H1 (cell line): ENCODE results near the gene ATP1A3. TPM values are rescaled to one million over a fixed set of nuclear protein-coding genes. Genes with fewer than 3 reads are reported as not detected.

Experiments
- CTCF ChIA-PET: fragments of 300-600 bp; sonication (Branson Sonifier 250); formaldehyde crosslinking; loops from one replicate; lab custom pipeline; 2021; ENCODE audit not compliant: partially characterized antibody; lab: Charles Lee
- POLR2A ChIA-PET: fragments of 300-600 bp; sonication (Branson Sonifier 250); formaldehyde crosslinking; loops from one replicate; lab custom pipeline; 2021; ENCODE audit warnings: inconsistent platforms; ENCODE audit not compliant: partially characterized antibody; lab: Charles Lee
- DNase-seq, 2 experiments: peaks; one replicate each; pipeline versions ENCODE4 v3.0.0 to v3.0.0-alpha.2; 2010 to 2022; ENCODE audit warnings: low spot score in 2 of 2, low read depth in 1 of 2, mixed read lengths in 1 of 2
- FAIRE-seq: peaks from 2 replicates; lab custom pipeline; 2011; peaks lifted over from hg19 to GRCh38; lab: Jason Lieb, UNC
- H2AFZ ChIP-seq: 2 replicates; pipeline ENCODE4 v1.8.1; 2012; ENCODE audit warnings: low read length, inconsistent platforms
- H2AK5ac ChIP-seq: 2 replicates; pipeline ENCODE4 v1.6.1; 2013; ENCODE audit warnings: low read depth, low read length
- H2BK120ac ChIP-seq: replicated peaks from 2 replicates; pipeline ENCODE3; 2013; ENCODE audit warnings: low read depth, low read length, inconsistent platforms
- H2BK12ac ChIP-seq: 2 replicates; pipeline ENCODE4 v1.6.1; 2013; ENCODE audit warnings: low read depth, low read length
- H2BK15ac ChIP-seq: 2 replicates; pipeline ENCODE4 v1.6.1; 2013; ENCODE audit warnings: low read length
- H2BK20ac ChIP-seq: 2 replicates; pipeline ENCODE4 v1.6.1; 2013; ENCODE audit warnings: low read length
- H2BK5ac ChIP-seq: 2 replicates; pipeline ENCODE4 v1.6.1; 2013; ENCODE audit warnings: low read depth, low read length
- H3K14ac ChIP-seq: 2 replicates; pipeline ENCODE4 v1.6.1; 2013; ENCODE audit warnings: inconsistent platforms; ENCODE audit not compliant: insufficient read length
- H3K18ac ChIP-seq: 2 replicates; pipeline ENCODE4 v1.6.1; 2013; ENCODE audit warnings: low read length; ENCODE audit errors: extremely low read depth
- H3K23ac ChIP-seq: 2 replicates; pipeline ENCODE4 v1.6.1; 2013; ENCODE audit warnings: inconsistent platforms; ENCODE audit not compliant: insufficient read length
- H3K23me2 ChIP-seq: 2 replicates; pipeline ENCODE4 v1.6.1; 2013; ENCODE audit warnings: low read depth, low read length
- H3K27ac ChIP-seq: 2 replicates; pipeline ENCODE4 v1.6.1; 2011; ENCODE audit warnings: low read depth, low read length, inconsistent platforms
- H3K27me3 ChIP-seq, 4 experiments: replicated peaks in 1 of 4; 1 replicate in 1 of 4; 2 replicates in 3 of 4; pipeline versions ENCODE4 v1.6.1 to v1.8.1; 2011 to 2013; ENCODE audit warnings: low read length in 3 of 4, mild to moderate bottlenecking in 3 of 4, inconsistent platforms in 2 of 4, mixed read lengths in 2 of 4, moderate library complexity in 1 of 4; ENCODE audit not compliant: control insufficient read depth in 3 of 4, insufficient read depth in 3 of 4; ENCODE audit errors: extremely low read depth in 1 of 4
- H3K36me3 ChIP-seq, 4 experiments: 2 replicates each; pipeline versions ENCODE4 v1.6.1 to v1.8.1; 2011 to 2013; ENCODE audit warnings: mild to moderate bottlenecking in 4 of 4, low read length in 3 of 4, moderate library complexity in 2 of 4, control low read depth in 1 of 4, inconsistent platforms in 1 of 4; ENCODE audit not compliant: insufficient read depth in 4 of 4, control insufficient read depth in 2 of 4
- H3K4ac ChIP-seq: replicated peaks from 2 replicates; pipeline ENCODE3; 2013; ENCODE audit warnings: low read length, low read depth, mixed read lengths, inconsistent platforms; ENCODE audit not compliant: insufficient read length
- H3K4me1 ChIP-seq, 4 experiments: replicated peaks in 1 of 4; 1 replicate in 1 of 4; 2 replicates in 3 of 4; pipeline versions ENCODE4 v1.6.1 to v1.8.1; 2011 to 2013; ENCODE audit warnings: low read length in 3 of 4, inconsistent platforms in 2 of 4, mixed read lengths in 1 of 4; ENCODE audit not compliant: insufficient read depth in 4 of 4, control insufficient read depth in 3 of 4
- H3K4me2 ChIP-seq, 2 experiments: 2 replicates each; pipeline versions ENCODE4 v1.6.1 to v1.8.1; 2011 to 2013; ENCODE audit warnings: low read depth in 2 of 2, low read length in 2 of 2, control low read depth in 1 of 2, inconsistent platforms in 1 of 2, mild to moderate bottlenecking in 1 of 2; ENCODE audit not compliant: insufficient read depth in 1 of 2
- H3K4me3 ChIP-seq, 4 experiments: fragments of 200-600, 300-600 bp in 1 of 4; sonication (generic), shearing (Covaris generic), sonication (Bioruptor Twin) in 1 of 4; 2 replicates each; pipeline versions ENCODE4 v1.5.1 to v1.8.1; 2011 to 2016; ENCODE audit warnings: low read length in 4 of 4, low read depth in 3 of 4, control low read depth in 2 of 4, inconsistent platforms in 2 of 4, mild to moderate bottlenecking in 2 of 4, mixed read lengths in 1 of 4, moderate library complexity in 1 of 4; ENCODE audit not compliant: insufficient read depth in 2 of 4; ENCODE audit errors: extremely low read depth in 1 of 4
- H3K56ac ChIP-seq: replicated peaks from 2 replicates; pipeline ENCODE3; 2013; ENCODE audit warnings: low read depth, mild to moderate bottlenecking, mixed read lengths, low read length, inconsistent platforms; ENCODE audit not compliant: insufficient read length
- H3K79me1 ChIP-seq: 2 replicates; pipeline ENCODE4 v1.6.1; 2013; ENCODE audit warnings: low read depth, low read length, control low read depth
- H3K79me2 ChIP-seq, 2 experiments: 2 replicates each; pipeline versions ENCODE4 v1.6.1 to v1.8.1; 2012 to 2013; ENCODE audit warnings: low read length in 2 of 2, mild to moderate bottlenecking in 2 of 2, inconsistent platforms in 1 of 2; ENCODE audit not compliant: insufficient read depth in 2 of 2, control insufficient read depth in 1 of 2
- H3K9ac ChIP-seq, 4 experiments: replicated peaks in 1 of 4; 1 replicate in 1 of 4; 2 replicates in 3 of 4; pipeline versions ENCODE4 v1.6.1 to v1.8.1; 2011 to 2013; ENCODE audit warnings: low read depth in 3 of 4, low read length in 3 of 4, control low read depth in 2 of 4, mild to moderate bottlenecking in 2 of 4, moderate library complexity in 2 of 4, inconsistent platforms in 1 of 4; ENCODE audit errors: extremely low read depth in 1 of 4
- H3K9me3 ChIP-seq, 2 experiments: 2 replicates each; pipeline versions ENCODE4 v1.6.1 to v1.8.1; 2012 to 2013; ENCODE audit warnings: mild to moderate bottlenecking in 2 of 2, moderate library complexity in 2 of 2, control low read depth in 1 of 2, inconsistent platforms in 1 of 2, low read depth in 1 of 2, low read length in 1 of 2, mixed read lengths in 1 of 2; ENCODE audit not compliant: insufficient read depth in 2 of 2
- H4K20me1 ChIP-seq, 2 experiments: replicated peaks in 1 of 2; 2 replicates each; pipeline versions ENCODE3 to v1.8.1; 2011 to 2013; ENCODE audit warnings: inconsistent platforms in 2 of 2, low read length in 2 of 2, mild to moderate bottlenecking in 1 of 2; ENCODE audit not compliant: insufficient read depth in 2 of 2, control insufficient read depth in 1 of 2
- H4K5ac ChIP-seq: 2 replicates; pipeline ENCODE4 v1.6.1; 2013; ENCODE audit warnings: low read length, low read depth, mixed read lengths, inconsistent platforms; ENCODE audit not compliant: insufficient read length
- H4K8ac ChIP-seq: 2 replicates; pipeline ENCODE4 v1.8.0; 2013; ENCODE audit warnings: mild to moderate bottlenecking, moderate library complexity, low read length, inconsistent platforms; ENCODE audit not compliant: insufficient read depth; ENCODE audit errors: extremely low read depth
- H4K91ac ChIP-seq: replicated peaks from 2 replicates; pipeline ENCODE3; 2013; ENCODE audit warnings: low read length, mixed read lengths, inconsistent platforms; ENCODE audit not compliant: insufficient read length
- CEBPB ChIP-seq: IDR thresholded peaks from 2 replicates; pipeline ENCODE4 v1.6.1; 2012; ENCODE audit warnings: low read depth, low read length
- CREB1 ChIP-seq: IDR thresholded peaks from 2 replicates; pipeline ENCODE4 v1.6.1; 2012; ENCODE audit warnings: inconsistent platforms
- CTBP2 ChIP-seq: IDR thresholded peaks from 2 replicates; pipeline ENCODE4 v1.7.0; 2011; ENCODE audit warnings: borderline replicate concordance, mild to moderate bottlenecking, moderate library complexity, mixed read lengths, low read length; ENCODE audit not compliant: insufficient read depth, insufficient read length
- E2F6 ChIP-seq: IDR thresholded peaks from 2 replicates; pipeline ENCODE4 v1.6.1; 2012; ENCODE audit warnings: inconsistent platforms
- EP300 ChIP-seq, 2 experiments: IDR thresholded peaks; 1 replicate in 1 of 2; 2 replicates in 1 of 2; pipeline ENCODE4 v1.6.1; 2011 to 2012; ENCODE audit warnings: low read depth in 2 of 2, low read length in 2 of 2, mild to moderate bottlenecking in 2 of 2, borderline replicate concordance in 1 of 2, inconsistent platforms in 1 of 2, moderate library complexity in 1 of 2
- EZH2 ChIP-seq: fragments of 200-600 bp; sonication (generic); IDR thresholded peaks from 2 replicates; pipeline ENCODE4 v1.7.1; 2012; ENCODE audit warnings: low read depth, mild to moderate bottlenecking, moderate library complexity, low read length, inconsistent platforms; ENCODE audit not compliant: severe bottlenecking
- HDAC2 ChIP-seq, 2 experiments: fragments of 300-600 bp in 1 of 2; sonication (generic) in 1 of 2; IDR thresholded peaks; 2 replicates each; pipeline ENCODE4 v1.6.1; 2011 to 2012; ENCODE audit warnings: low read depth in 2 of 2, low read length in 2 of 2, mild to moderate bottlenecking in 2 of 2, moderate library complexity in 2 of 2, borderline replicate concordance in 1 of 2, inconsistent platforms in 1 of 2
- MAX ChIP-seq: IDR thresholded peaks from 2 replicates; pipeline ENCODE4 v1.6.1; 2012; ENCODE audit warnings: inconsistent platforms
- PHF8 ChIP-seq: fragments of 200-600 bp; sonication (generic); conservative IDR thresholded peaks from 2 replicates; pipeline ENCODE4 v1.7.1; 2012; ENCODE audit warnings: low read depth, mild to moderate bottlenecking, inconsistent platforms, low read length, moderate library complexity
- SIRT6 ChIP-seq: IDR thresholded peaks from one replicate; pipeline ENCODE4 v1.7.1; 2012; ENCODE audit warnings: low read length, inconsistent platforms
- SP1 ChIP-seq: IDR thresholded peaks from 2 replicates; pipeline ENCODE4 v1.6.1; 2011; ENCODE audit warnings: low read depth, low read length
- SP2 ChIP-seq: IDR thresholded peaks from 2 replicates; pipeline ENCODE4 v1.6.1; 2012; ENCODE audit warnings: mild to moderate bottlenecking, low read length, inconsistent platforms
- TAF7 ChIP-seq: optimal IDR thresholded peaks from 2 replicates; pipeline ENCODE3; 2011; ENCODE audit warnings: low read depth, mild to moderate bottlenecking, inconsistent platforms, low read length, moderate library complexity, borderline replicate concordance
- WGBS, 2 experiments: shearing (Covaris generic) in 1 of 2; methylation state at CpG; one replicate each; pipeline versions ENCODE4 v1.1.6 to v1.1.7; 2013 to 2015; ENCODE audit warnings: low lambda C conversion rate in 2 of 2, mixed read lengths in 2 of 2, inconsistent platforms in 1 of 2, low coverage in 1 of 2, missing lambda C conversion rate in 1 of 2; ENCODE audit not compliant: insufficient replicate concordance in 2 of 2, insufficient coverage in 1 of 2, insufficient read length in 1 of 2; ENCODE audit errors: extremely low coverage in 1 of 2, missing lambda C conversion rate in 1 of 2; 5-methylcytosine and 5-hydroxymethylcytosine counted together
- polyA plus RNA-seq, 7 experiments: library from polyadenylated mRNA; depleted of rRNA in 3 of 7; stranded (reverse) in 5 of 7; unstranded in 2 of 7; fragments of >200 nt in 5 of 7; fragments of 200-250 nt in 2 of 7; gene quantifications; 1 replicate in 5 of 7; 2 replicates in 1 of 7; 4 replicates in 1 of 7; pipeline versions ENCODE4 v1.2.1 to v1.2.3, GENCODE V29; 2011 to 2013; ENCODE audit warnings: missing spikeins in 2 of 7, mixed read lengths in 2 of 7
- total RNA-seq: library from RNA; stranded (reverse); fragmentation: NEBNext Ultra II Directional; extraction: Animal tissue kit (Norgen Biotek cat#: 25700); gene quantifications from 2 replicates; pipeline ENCODE4 v1.2.1, GENCODE V29; 2021

Gene ATP1A3
- total and polyA plus RNA-seq, 2 of the 8 experiments (the other 6 are each of a cell fraction or from before 2014, with no cell fraction given), result 11.1 to 41.2 TPM

- no peak overlapping the region; a peak in 1 of 4 replicates for H3K4me2 ChIP-seq
- no peaks in the 10 kb centered on the region for H3K23me2 ChIP-seq
- H3K9ac ChIP-seq, result no peak overlapping the region
- peaks cover 0 to 6% (median 5%) of the 10 kb centered on the region in 4 experiments; a peak in 5 of 7 replicates for H3K4me1 ChIP-seq
- no peak overlapping the region for H4K91ac ChIP-seq
- DNase-seq (no peak), FAIRE-seq (no peak)
- 83% methylated on average over 5 of the region's 5 CpGs; no CpG with 5 or more reads in 1 of the 2 experiments for whole genome bisulfite sequencing, 2 experiments
- no peak overlapping the region for H3K14ac ChIP-seq
- no peak overlapping the region for H2BK5ac ChIP-seq
- H3K9me3 ChIP-seq, result no peaks in the 10 kb centered on the region
- H3K79me1 ChIP-seq, result no peaks in the 10 kb centered on the region
- no peak overlapping the region for H3K4ac ChIP-seq
- no peak overlapping the region for H3K23ac ChIP-seq
- no peak overlapping the region for H4K8ac ChIP-seq
- no peaks in the 10 kb centered on the region for H3K79me2 ChIP-seq
- H3K27ac ChIP-seq, result no peak overlapping the region
- POLR2A ChIA-PET, result no interaction called here
- peaks cover 5 to 20% (median 6%) of the 10 kb centered on the region in 4 experiments; a peak in 5 of 8 replicates for H3K36me3 ChIP-seq
- no peak overlapping the region for H4K5ac ChIP-seq
- H4K20me1 ChIP-seq, result no peaks in the 10 kb centered on the region
- H3K56ac ChIP-seq, result no peak overlapping the region
- H2AFZ ChIP-seq, result no peak overlapping the region
- no peak overlapping the region for H2BK20ac ChIP-seq
- no peak overlapping the region for H2AK5ac ChIP-seq
- no peak overlapping the region for H3K4me3 ChIP-seq
- CTCF ChIA-PET, result interaction anchor here (0.6 to 2.4 kb wide), 7 partner anchors 14 to 116 kb away, joined by 3 to 23 read pairs (median 4); no protein-coding TSS in a partner anchor
- no peak overlapping the region for H2BK12ac ChIP-seq
- no peaks in the 10 kb centered on the region for H3K27me3 ChIP-seq
- no peak overlapping the region for H3K18ac ChIP-seq
- no peak overlapping the region for H2BK120ac ChIP-seq
- H2BK15ac ChIP-seq, result no peak overlapping the region
- TF ChIP-seq E2F6 (no peak), CREB1 (no peak), SP1 (no peak), EZH2 (no peak), HDAC2 (IDR thresholded peaks at IDR 0.05; ENCODE audit: borderline replicate concordance in 1 of 2, low read depth in 2 of 2, low read length in 2 of 2) (no peak), MAX (no peak), SP2 (no peak), PHF8 (no peak), CEBPB (no peak), TAF7 (no peak), SIRT6 (no peak), CTBP2 (no peak), EP300 (IDR thresholded peaks at IDR 0.05; ENCODE audit: borderline replicate concordance in 1 of 2, low read depth in 2 of 2, low read length in 2 of 2) (no peak)
These were observed 39.4 kb upstream of the ATP1A3 start for GRCh38 chr19:42033413-42033812.
